Measurements from ENCODE around the gene LRIG1. TPM values are rescaled to one million over a fixed set of nuclear protein-coding genes. Genes with fewer than 3 reads are reported as not detected.

The LRIG1 gene
- total and polyA plus RNA-seq, 2 donors (not counting 1 experiment from before 2014, with no cell fraction given), result 27.9 to 104 TPM

- H3K9ac ChIP-seq (ENCODE audit: insufficient read depth, low read length), result no peak overlapping the region
- H3K27ac ChIP-seq (ENCODE audit: insufficient read depth, low read length), result no peak overlapping the region
- no peaks in the 10 kb centered on the region for H3K36me3 ChIP-seq (ENCODE audit: control insufficient read depth, insufficient read depth, low read length)
- no peaks in the 10 kb centered on the region for H3K9me3 ChIP-seq (ENCODE audit: control insufficient read depth, insufficient read depth, low read depth, low read length)
- H3K4me3 ChIP-seq (replicated peaks in 1 of 4; ENCODE audit: control extremely low read depth in 1 of 4, insufficient read depth in 1 of 4, low read depth in 3 of 4, low read length in 4 of 4), result no peak overlapping the region
- DNase-seq (ENCODE audit: low read depth in 2 of 2), result no peak
- no peak overlapping the region for H3K4me2 ChIP-seq (ENCODE audit: extremely low read depth, insufficient read depth, low read length)
- peaks cover 20% of the 10 kb centered on the region for H3K79me2 ChIP-seq (ENCODE audit: control insufficient read depth, insufficient read depth, low read length)
- no peaks in the 10 kb centered on the region for H3K27me3 ChIP-seq (ENCODE audit: control insufficient read depth, insufficient read depth, low read length)
- no peak overlapping the region for H2AFZ ChIP-seq (ENCODE audit: low read length)
- TF ChIP-seq EZH2 (IDR thresholded peaks at IDR 0.05; ENCODE audit: low read length, missing control alignments) (no peak), CTCF (conservative IDR thresholded peaks at IDR 0.05 in 1 of 2, IDR thresholded peaks at IDR 0.05 in 1 of 2; ENCODE audit: low read depth in 1 of 2, low read length in 2 of 2) (no peak)
- peaks cover 14% of the 10 kb centered on the region for H3K4me1 ChIP-seq (ENCODE audit: control insufficient read depth, extremely low read depth, insufficient read depth, low read length)
- no peaks in the 10 kb centered on the region for H4K20me1 ChIP-seq (ENCODE audit: control insufficient read depth, extremely low read depth, insufficient read depth, low read length)
Observed at GRCh38 chr3:66470956-66471686, 29.7 kb downstream of the LRIG1 start.

GRCh38 chr3:66470285-66470684, 30.5 kb downstream of the LRIG1 start:
- Histone ChIP-seq H3K27ac (ENCODE audit: insufficient read depth, low read length) (no peak overlapping the region), H3K4me1 (ENCODE audit: control insufficient read depth, extremely low read depth, insufficient read depth, low read length) (peaks cover 14% of the 10 kb centered on the region), H3K4me2 (ENCODE audit: extremely low read depth, insufficient read depth, low read length) (no peak overlapping the region), H2AFZ (ENCODE audit: low read length) (no peak overlapping the region), H3K9ac (ENCODE audit: insufficient read depth, low read length) (no peak overlapping the region), H3K27me3 (ENCODE audit: control insufficient read depth, insufficient read depth, low read length) (no peaks in the 10 kb centered on the region), H3K79me2 (ENCODE audit: control insufficient read depth, insufficient read depth, low read length) (peaks cover 16% of the 10 kb centered on the region), H4K20me1 (ENCODE audit: control insufficient read depth, extremely low read depth, insufficient read depth, low read length) (no peaks in the 10 kb centered on the region), H3K4me3 (replicated peaks in 1 of 4; ENCODE audit: control extremely low read depth in 1 of 4, insufficient read depth in 1 of 4, low read depth in 3 of 4, low read length in 4 of 4) (no peak overlapping the region), H3K9me3 (ENCODE audit: control insufficient read depth, insufficient read depth, low read depth, low read length) (no peaks in the 10 kb centered on the region), H3K36me3 (ENCODE audit: control insufficient read depth, insufficient read depth, low read length) (no peaks in the 10 kb centered on the region)
- no peak for DNase-seq (ENCODE audit: low read depth in 2 of 2)
- TF ChIP-seq CTCF (conservative IDR thresholded peaks at IDR 0.05 in 1 of 2, IDR thresholded peaks at IDR 0.05 in 1 of 2; ENCODE audit: low read depth in 1 of 2, low read length in 2 of 2) (no peak), EZH2 (IDR thresholded peaks at IDR 0.05; ENCODE audit: low read length, missing control alignments) (no peak)

GRCh38 chr3:66469220-66469640, 31.6 kb downstream of the LRIG1 start:
- H2AFZ ChIP-seq (ENCODE audit: low read length), result no peak overlapping the region
- no peak for TF ChIP-seq EZH2 (IDR thresholded peaks at IDR 0.05; ENCODE audit: low read length, missing control alignments)
- no peak for TF ChIP-seq CTCF (conservative IDR thresholded peaks at IDR 0.05 in 1 of 2, IDR thresholded peaks at IDR 0.05 in 1 of 2; ENCODE audit: low read depth in 1 of 2, low read length in 2 of 2)
- peak; percentile 49 to 63 for DNase-seq (ENCODE audit: low read depth in 2 of 2)
- no peak overlapping the region for H3K9ac ChIP-seq (ENCODE audit: insufficient read depth, low read length)
- no peaks in the 10 kb centered on the region for H4K20me1 ChIP-seq (ENCODE audit: control insufficient read depth, extremely low read depth, insufficient read depth, low read length)
- H3K4me3 ChIP-seq (replicated peaks in 1 of 4; ENCODE audit: control extremely low read depth in 1 of 4, insufficient read depth in 1 of 4, low read depth in 3 of 4, low read length in 4 of 4), result no peak overlapping the region
- H3K79me2 ChIP-seq (ENCODE audit: control insufficient read depth, insufficient read depth, low read length), result peaks cover 11% of the 10 kb centered on the region
- no peaks in the 10 kb centered on the region for H3K9me3 ChIP-seq (ENCODE audit: control insufficient read depth, insufficient read depth, low read depth, low read length)
- H3K27me3 ChIP-seq (ENCODE audit: control insufficient read depth, insufficient read depth, low read length), result no peaks in the 10 kb centered on the region
- peaks cover 14% of the 10 kb centered on the region for H3K4me1 ChIP-seq (ENCODE audit: control insufficient read depth, extremely low read depth, insufficient read depth, low read length)
- no peak overlapping the region for H3K4me2 ChIP-seq (ENCODE audit: extremely low read depth, insufficient read depth, low read length)
- H3K36me3 ChIP-seq (ENCODE audit: control insufficient read depth, insufficient read depth, low read length), result no peaks in the 10 kb centered on the region
- no peak overlapping the region for H3K27ac ChIP-seq (ENCODE audit: insufficient read depth, low read length)
